Kidney epithelial cell (primary cell): Measurements from ENCODE around the gene COL1A1. TPM values are rescaled to one million over a fixed set of nuclear protein-coding genes. Genes with fewer than 3 reads are reported as not detected.

Experiments
- DNase-seq: peaks from one replicate; pipeline ENCODE4 v3.0.0-alpha.2; 2010; ENCODE audit warnings: low read depth
- H3K27me3 ChIP-seq: 2 replicates; pipeline ENCODE4 v1.6.0; 2011; ENCODE audit warnings: low read length; ENCODE audit not compliant: control insufficient read depth, insufficient read depth
- H3K36me3 ChIP-seq: 2 replicates; pipeline ENCODE4 v1.5.1; 2011; ENCODE audit warnings: low read length; ENCODE audit not compliant: control insufficient read depth, insufficient read depth
- H3K4me3 ChIP-seq: 2 replicates; pipeline ENCODE4 v1.5.1; 2011; ENCODE audit warnings: low read depth, mild to moderate bottlenecking, control low read depth, low read length
- CTCF ChIP-seq: IDR thresholded peaks from 2 replicates; pipeline ENCODE4 v1.5.1; 2011; ENCODE audit warnings: mild to moderate bottlenecking, moderate library complexity, low read length, control low read depth, inconsistent platforms; ENCODE audit not compliant: insufficient read depth, poor library complexity, severe bottlenecking
- total RNA-seq: library from RNA; depleted of rRNA; stranded (reverse); fragments of >200 nt; gene quantifications from 2 replicates; pipeline ENCODE4 v1.2.3, GENCODE V29; 2015

The COL1A1 gene
- total RNA-seq, 1 donor from 2014 or later = 139 TPM

GRCh38 chr17:50186661-50187393, 14.6 kb downstream of the COL1A1 start:
- peaks cover 5% of the 10 kb centered on the region for H3K36me3 ChIP-seq
- H3K4me3 ChIP-seq = no peak overlapping the region
- DNase-seq = no peak
- H3K27me3 ChIP-seq = no peaks in the 10 kb centered on the region
- TF ChIP-seq CTCF = no peak

GRCh38 chr17:50185631-50186471, 15.6 kb downstream of the COL1A1 start:
- H3K36me3 ChIP-seq = peaks cover 3% of the 10 kb centered on the region
- no peaks in the 10 kb centered on the region for H3K27me3 ChIP-seq
- TF ChIP-seq CTCF = no peak
- no peak for DNase-seq
- no peak overlapping the region for H3K4me3 ChIP-seq

GRCh38 chr17:50184611-50185398, 16.6 kb downstream of the COL1A1 start:
- no peak for TF ChIP-seq CTCF
- Histone ChIP-seq H3K4me3 (no peak overlapping the region), H3K36me3 (peaks cover 3% of the 10 kb centered on the region), H3K27me3 (no peaks in the 10 kb centered on the region)
- DNase-seq = no peak

- Histone ChIP-seq H3K36me3 (peaks cover 3% of the 10 kb centered on the region), H3K4me3 (no peak overlapping the region), H3K27me3 (no peaks in the 10 kb centered on the region)
- TF ChIP-seq CTCF = peak; percentile 13
- no peak for DNase-seq
Measured at GRCh38 chr17:50184064-50184463, 17.4 kb downstream of the COL1A1 start.

GRCh38 chr17:50183421-50183994, 17.9 kb downstream of the COL1A1 start:
- DNase-seq = no peak
- H3K36me3 ChIP-seq = peaks cover 3% of the 10 kb centered on the region
- H3K27me3 ChIP-seq = no peaks in the 10 kb centered on the region
- H3K4me3 ChIP-seq = no peak overlapping the region
- TF ChIP-seq CTCF = no peak
